ENCODE data around the gene CD48. TPM values are rescaled to one million over a fixed set of nuclear protein-coding genes. Genes with fewer than 3 reads are reported as not detected.
"Not testable (repeated sequence)": the region's sequence is repeated elsewhere in the genome, so short reads cannot be mapped to it uniquely, and the experiment has no call there.

CD48 gene
- total RNA-seq, 1 experiment from 2014 or later = 2.2 TPM

- no peak for DNase-seq
- no peak overlapping the region for H3K4me3 ChIP-seq (ENCODE audit: insufficient read depth, low read depth, low read length)
- H3K36me3 ChIP-seq (replicated peaks; ENCODE audit: control insufficient read depth, insufficient read depth, low read length) = no peaks in the 10 kb centered on the region
Measured at GRCh38 chr1:160669276-160669675, 42.3 kb downstream of the CD48 start.

GRCh38 chr1:160667896-160668295 is 43.7 kb downstream of the CD48 start:
- DNase-seq = no peak
- no peaks in the 10 kb centered on the region for H3K27me3 ChIP-seq (ENCODE audit: control insufficient read depth, insufficient read depth, low read length)
- no peak overlapping the region for H3K4me3 ChIP-seq (ENCODE audit: insufficient read depth, low read depth, low read length)
- no peaks in the 10 kb centered on the region for H3K36me3 ChIP-seq (replicated peaks; ENCODE audit: control insufficient read depth, insufficient read depth, low read length)

More at GRCh38 chr1:160669276-160669675, 42.3 kb downstream of the CD48 start:
- H3K27me3 ChIP-seq (ENCODE audit: control insufficient read depth, insufficient read depth, low read length) = no peaks in the 10 kb centered on the region

- Histone ChIP-seq H3K4me3 (ENCODE audit: insufficient read depth, low read depth, low read length) (no peak overlapping the region), H3K27me3 (ENCODE audit: control insufficient read depth, insufficient read depth, low read length) (no peaks in the 10 kb centered on the region), H3K36me3 (replicated peaks; ENCODE audit: control insufficient read depth, insufficient read depth, low read length) (no peaks in the 10 kb centered on the region)
- DNase-seq = no peak
Measured at GRCh38 chr1:160666079-160666442, 45.6 kb downstream of the CD48 start.

GRCh38 chr1:160665330-160666078 is 46.1 kb downstream of the CD48 start:
- H3K4me3 ChIP-seq (ENCODE audit: insufficient read depth, low read depth, low read length) = no peak overlapping the region
- H3K27me3 ChIP-seq (ENCODE audit: control insufficient read depth, insufficient read depth, low read length) = no peaks in the 10 kb centered on the region
- H3K36me3 ChIP-seq (replicated peaks; ENCODE audit: control insufficient read depth, insufficient read depth, low read length) = no peaks in the 10 kb centered on the region
- no peak for DNase-seq

- no peak for DNase-seq
- Histone ChIP-seq H3K27me3 (ENCODE audit: control insufficient read depth, insufficient read depth, low read length) (no peaks in the 10 kb centered on the region), H3K4me3 (ENCODE audit: insufficient read depth, low read depth, low read length) (no peak overlapping the region), H3K36me3 (replicated peaks; ENCODE audit: control insufficient read depth, insufficient read depth, low read length) (no peaks in the 10 kb centered on the region)
Measured at GRCh38 chr1:160664573-160665051, 47.0 kb downstream of the CD48 start.

- Histone ChIP-seq H3K4me3 (ENCODE audit: insufficient read depth, low read depth, low read length) (no peak overlapping the region), H3K27me3 (ENCODE audit: control insufficient read depth, insufficient read depth, low read length) (no peaks in the 10 kb centered on the region)
- DNase-seq = no peak
Measured at GRCh38 chr1:160662910-160663309, 48.7 kb downstream of the CD48 start.

GRCh38 chr1:160659566-160659965 is 52.1 kb downstream of the CD48 start:
- no peaks in the 10 kb centered on the region for H3K27me3 ChIP-seq (ENCODE audit: control insufficient read depth, insufficient read depth, low read length)
- H3K4me3 ChIP-seq (ENCODE audit: insufficient read depth, low read depth, low read length) = no peak overlapping the region
- no peaks in the 10 kb centered on the region for H3K36me3 ChIP-seq (replicated peaks; ENCODE audit: control insufficient read depth, insufficient read depth, low read length)
- no peak for DNase-seq

More at GRCh38 chr1:160662910-160663309, 48.7 kb downstream of the CD48 start:
- H3K36me3 ChIP-seq (replicated peaks; ENCODE audit: control insufficient read depth, insufficient read depth, low read length) = no peaks in the 10 kb centered on the region

- Histone ChIP-seq H3K4me3 (ENCODE audit: insufficient read depth, low read depth, low read length) (no peak overlapping the region), H3K27me3 (ENCODE audit: control insufficient read depth, insufficient read depth, low read length) (no peaks in the 10 kb centered on the region), H3K36me3 (replicated peaks; ENCODE audit: control insufficient read depth, insufficient read depth, low read length) (no peaks in the 10 kb centered on the region)
- DNase-seq = no peak
Measured at GRCh38 chr1:160658814-160659193, 52.8 kb downstream of the CD48 start.

GRCh38 chr1:160658162-160658813 is 53.3 kb downstream of the CD48 start:
- no peak for DNase-seq
- H3K4me3 ChIP-seq (ENCODE audit: insufficient read depth, low read depth, low read length) = no peak overlapping the region
- no peaks in the 10 kb centered on the region for H3K36me3 ChIP-seq (replicated peaks; ENCODE audit: control insufficient read depth, insufficient read depth, low read length)
- no peaks in the 10 kb centered on the region for H3K27me3 ChIP-seq (ENCODE audit: control insufficient read depth, insufficient read depth, low read length)

GRCh38 chr1:160657250-160657781 is 54.3 kb downstream of the CD48 start:
- Histone ChIP-seq H3K36me3 (replicated peaks; ENCODE audit: control insufficient read depth, insufficient read depth, low read length) (no peaks in the 10 kb centered on the region), H3K27me3 (ENCODE audit: control insufficient read depth, insufficient read depth, low read length) (no peaks in the 10 kb centered on the region), H3K4me3 (ENCODE audit: insufficient read depth, low read depth, low read length) (no peak overlapping the region)
- no peak for DNase-seq

GRCh38 chr1:160656737-160657136 is 54.9 kb downstream of the CD48 start:
- no peaks in the 10 kb centered on the region for H3K27me3 ChIP-seq (ENCODE audit: control insufficient read depth, insufficient read depth, low read length)
- DNase-seq = no peak
- H3K4me3 ChIP-seq (ENCODE audit: insufficient read depth, low read depth, low read length) = no peak overlapping the region
- no peaks in the 10 kb centered on the region for H3K36me3 ChIP-seq (replicated peaks; ENCODE audit: control insufficient read depth, insufficient read depth, low read length)

GRCh38 chr1:160653620-160654016 is 58.0 kb downstream of the CD48 start:
- H3K4me3 ChIP-seq (ENCODE audit: insufficient read depth, low read depth, low read length) = no peak overlapping the region
- no peaks in the 10 kb centered on the region for H3K36me3 ChIP-seq (replicated peaks; ENCODE audit: control insufficient read depth, insufficient read depth, low read length)
- DNase-seq = no peak
- no peaks in the 10 kb centered on the region for H3K27me3 ChIP-seq (ENCODE audit: control insufficient read depth, insufficient read depth, low read length)

- no peaks in the 10 kb centered on the region for H3K27me3 ChIP-seq (ENCODE audit: control insufficient read depth, insufficient read depth, low read length)
- no peak for DNase-seq
Measured at GRCh38 chr1:160652924-160653619, 58.5 kb downstream of the CD48 start.

GRCh38 chr1:160652065-160652641 is 59.5 kb downstream of the CD48 start:
- DNase-seq; H3K4me3 ChIP-seq (ENCODE audit: insufficient read depth, low read depth, low read length); H3K36me3 ChIP-seq (replicated peaks; ENCODE audit: control insufficient read depth, insufficient read depth, low read length); H3K27me3 ChIP-seq (ENCODE audit: control insufficient read depth, insufficient read depth, low read length): not testable (repeated sequence)

More at GRCh38 chr1:160652924-160653619, 58.5 kb downstream of the CD48 start:
- H3K36me3 ChIP-seq (replicated peaks; ENCODE audit: control insufficient read depth, insufficient read depth, low read length) = no peaks in the 10 kb centered on the region
- H3K4me3 ChIP-seq (ENCODE audit: insufficient read depth, low read depth, low read length) = no peak overlapping the region

Data from H7 (cell line).